Activated effector memory CD4-positive, alpha-beta T cell treated with Interleukin-2 at 50 U/mL for 16 hours (primary cell): ENCODE results near the gene SERPINB4.

ENCODE experiments used
- DNase-seq: peaks from one replicate; pipeline ENCODE4 v3.0.0-alpha.2; 2020

SERPINB4 gene

GRCh38 chr18:63626431-63626830, 17.6 kb downstream of the SERPINB4 start:
- no peak for DNase-seq

- DNase-seq: no peak
Observed at GRCh38 chr18:63624863-63625262, 19.2 kb downstream of the SERPINB4 start.

- DNase-seq: no peak
Observed at GRCh38 chr18:63619661-63620060, 24.4 kb downstream of the SERPINB4 start.

- DNase-seq: no peak
Observed at GRCh38 chr18:63617915-63618234, 26.2 kb downstream of the SERPINB4 start.

- no peak for DNase-seq
Observed at GRCh38 chr18:63617049-63617914, 26.8 kb downstream of the SERPINB4 start.

GRCh38 chr18:63613420-63613819, 30.6 kb downstream of the SERPINB4 start:
- no peak for DNase-seq

GRCh38 chr18:63606526-63606925, 37.5 kb downstream of the SERPINB4 start:
- no peak for DNase-seq

- no peak for DNase-seq
Observed at GRCh38 chr18:63604791-63605567, 39.1 kb downstream of the SERPINB4 start.

- no peak for DNase-seq
Observed at GRCh38 chr18:63603772-63604171, 40.3 kb downstream of the SERPINB4 start.

- DNase-seq: no peak
Observed at GRCh38 chr18:63603355-63603754, 40.7 kb downstream of the SERPINB4 start.

GRCh38 chr18:63596964-63597363, 47.1 kb downstream of the SERPINB4 start:
- DNase-seq: no peak

- no peak for DNase-seq
Observed at GRCh38 chr18:63592471-63592870, 51.6 kb downstream of the SERPINB4 start.

GRCh38 chr18:63591725-63592124, 52.3 kb downstream of the SERPINB4 start:
- DNase-seq: no peak

- no peak for DNase-seq
Observed at GRCh38 chr18:63590966-63591695, 52.9 kb downstream of the SERPINB4 start.

- no peak for DNase-seq
Observed at GRCh38 chr18:63590373-63590772, 53.7 kb downstream of the SERPINB4 start.

GRCh38 chr18:63588909-63589308, 55.1 kb downstream of the SERPINB4 start:
- no peak for DNase-seq
